SU-DHL-6 (cell line): ENCODE data around the gene SPTSSB.

Source experiments
- EZH2phosphoT487 ChIP-seq: fragments of 200-600 bp; sonication (generic), shearing (Covaris generic); conservative IDR thresholded peaks from 2 replicates; pipeline ENCODE4 v1.6.1; 2018; ENCODE audit warnings: mild to moderate bottlenecking, antibody characterized with exemption, low read length, moderate library complexity, mixed read lengths
- TF ChIP-seq, protein P1 (sequence below): fragments of 200-600 bp; sonication (generic); IDR thresholded peaks from one replicate; pipeline ENCODE4 v1.5.1; 2017; ENCODE audit warnings: antibody characterized with exemption, mild to moderate bottlenecking, low read length, moderate library complexity; ENCODE audit not compliant: insufficient read depth, poor library complexity, severe bottlenecking

- TF ChIP-seq, protein P1, sequence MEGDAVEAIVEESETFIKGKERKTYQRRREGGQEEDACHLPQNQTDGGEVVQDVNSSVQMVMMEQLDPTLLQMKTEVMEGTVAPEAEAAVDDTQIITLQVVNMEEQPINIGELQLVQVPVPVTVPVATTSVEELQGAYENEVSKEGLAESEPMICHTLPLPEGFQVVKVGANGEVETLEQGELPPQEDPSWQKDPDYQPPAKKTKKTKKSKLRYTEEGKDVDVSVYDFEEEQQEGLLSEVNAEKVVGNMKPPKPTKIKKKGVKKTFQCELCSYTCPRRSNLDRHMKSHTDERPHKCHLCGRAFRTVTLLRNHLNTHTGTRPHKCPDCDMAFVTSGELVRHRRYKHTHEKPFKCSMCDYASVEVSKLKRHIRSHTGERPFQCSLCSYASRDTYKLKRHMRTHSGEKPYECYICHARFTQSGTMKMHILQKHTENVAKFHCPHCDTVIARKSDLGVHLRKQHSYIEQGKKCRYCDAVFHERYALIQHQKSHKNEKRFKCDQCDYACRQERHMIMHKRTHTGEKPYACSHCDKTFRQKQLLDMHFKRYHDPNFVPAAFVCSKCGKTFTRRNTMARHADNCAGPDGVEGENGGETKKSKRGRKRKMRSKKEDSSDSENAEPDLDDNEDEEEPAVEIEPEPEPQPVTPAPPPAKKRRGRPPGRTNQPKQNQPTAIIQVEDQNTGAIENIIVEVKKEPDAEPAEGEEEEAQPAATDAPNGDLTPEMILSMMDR = no peak
- no peak for TF ChIP-seq EZH2phosphoT487
Observed at GRCh38 chr3:161342629-161343028, 28.7 kb downstream of the SPTSSB start.
